ENCODE measurements around the gene ARHGAP26.

ARHGAP26 gene

DNA sequence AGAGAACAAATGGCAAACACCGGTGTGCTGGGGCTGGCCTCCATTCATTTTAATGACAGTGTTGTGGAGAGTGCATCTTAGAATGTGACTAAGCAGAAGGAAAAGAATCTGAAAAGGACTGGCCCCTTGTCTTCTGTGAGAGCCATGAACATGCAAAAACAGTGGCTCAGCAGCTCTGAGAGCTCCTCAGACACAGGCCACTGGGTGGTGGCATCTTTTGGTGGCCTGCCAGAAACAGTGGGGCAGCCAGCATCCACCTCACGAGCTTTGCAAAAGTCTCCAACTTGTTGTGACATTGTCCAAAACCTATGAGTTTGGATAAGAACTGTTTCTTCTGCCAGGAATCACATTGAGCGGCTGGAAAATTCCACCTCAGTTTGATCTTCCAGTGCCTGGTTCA lies 399.9 kb downstream of the ARHGAP26 start:
- no peak for DNase-seq

DNA sequence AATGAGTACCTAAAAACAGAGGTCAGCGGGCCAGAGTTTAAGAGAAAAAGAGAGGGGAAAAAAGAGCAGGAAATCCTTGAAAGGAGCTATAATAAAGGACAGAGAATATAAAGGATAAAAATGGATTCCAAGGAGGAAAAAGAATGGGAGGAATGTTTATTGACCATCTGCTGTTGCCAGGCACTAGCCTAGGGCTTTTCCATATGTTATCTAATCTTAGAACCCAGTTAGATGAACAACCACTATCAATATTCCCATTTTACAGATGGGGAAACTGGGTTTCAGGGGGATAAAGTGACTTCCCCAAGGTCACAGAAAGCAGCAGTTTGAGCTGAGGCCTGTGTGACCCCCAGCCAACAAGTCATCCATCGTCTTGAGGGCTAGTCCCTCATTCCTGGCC lies 400.8 kb downstream of the ARHGAP26 start:
- no peak for DNase-seq

GRCh38 chr5:143172739-143173138 lies 402.6 kb downstream of the ARHGAP26 start:
- DNase-seq: no peak

- no peak for DNase-seq
Observed at GRCh38 chr5:143173139-143173889, 403.1 kb downstream of the ARHGAP26 start.

GRCh38 chr5:143174714-143175398 lies 404.7 kb downstream of the ARHGAP26 start:
- no peak for DNase-seq

DNA sequence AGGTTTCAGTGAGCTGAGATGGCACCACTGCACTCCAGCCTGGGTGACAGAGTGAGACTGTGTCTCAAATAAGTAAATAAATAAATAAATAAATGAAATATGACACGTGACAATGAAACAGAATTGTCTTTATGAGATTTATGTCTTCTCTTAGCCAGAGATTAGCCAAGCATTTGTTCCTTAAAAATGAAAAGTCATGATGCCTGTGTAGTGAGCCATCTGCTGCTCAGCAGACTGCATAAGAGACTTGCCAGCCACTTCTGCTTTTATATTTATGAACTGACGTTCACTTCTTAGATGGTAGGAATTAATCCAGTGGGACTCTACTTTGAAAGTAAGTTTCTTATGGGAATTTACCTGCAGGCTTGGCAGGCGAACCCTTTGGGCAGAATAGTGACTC lies 405.9 kb downstream of the ARHGAP26 start:
- DNase-seq: peak; percentile 82 to 85

GRCh38 chr5:143177263-143177983 lies 407.2 kb downstream of the ARHGAP26 start:
- DNase-seq: no peak

- DNase-seq: no peak
Observed at GRCh38 chr5:143179126-143179740, 409.1 kb downstream of the ARHGAP26 start.

DNA sequence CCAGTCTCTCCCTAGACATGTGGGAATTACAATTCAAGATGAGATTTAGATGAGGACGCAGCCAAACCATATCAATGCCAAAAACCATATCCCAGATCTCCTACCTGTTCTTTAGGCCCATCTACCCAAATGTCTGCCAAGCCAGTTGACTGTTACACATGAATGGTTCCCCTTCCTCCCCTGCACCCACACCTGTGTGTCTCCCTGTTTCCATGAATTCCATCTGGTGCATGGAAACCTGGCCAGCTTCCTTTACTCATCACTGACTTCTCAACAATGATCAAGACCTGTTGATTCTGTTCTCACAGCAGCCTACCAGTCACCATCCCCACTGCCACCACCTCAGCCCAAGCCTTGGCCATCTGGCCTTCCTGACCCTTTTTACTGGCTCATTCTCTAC lies 410.6 kb downstream of the ARHGAP26 start:
- no peak for DNase-seq

DNA sequence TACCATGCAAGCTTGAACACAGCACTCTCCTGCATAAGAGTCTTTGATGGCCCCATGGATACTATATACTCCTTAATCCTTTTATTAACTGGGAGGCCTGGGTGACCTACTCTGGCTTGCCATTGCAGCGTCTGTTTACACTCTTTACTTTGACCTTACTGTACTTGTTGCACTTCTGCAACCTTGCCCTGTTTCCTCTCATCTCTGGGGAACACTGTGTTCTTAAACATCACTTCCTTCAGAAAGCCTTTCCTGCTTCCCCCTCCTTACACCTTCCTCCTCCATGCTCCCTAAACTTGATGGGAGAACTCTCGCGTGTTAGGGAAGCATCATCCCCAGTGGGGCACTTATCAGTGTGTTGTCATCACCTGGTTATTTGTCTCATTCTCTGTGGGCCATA lies 411.0 kb downstream of the ARHGAP26 start:
- DNase-seq: no peak

DNA sequence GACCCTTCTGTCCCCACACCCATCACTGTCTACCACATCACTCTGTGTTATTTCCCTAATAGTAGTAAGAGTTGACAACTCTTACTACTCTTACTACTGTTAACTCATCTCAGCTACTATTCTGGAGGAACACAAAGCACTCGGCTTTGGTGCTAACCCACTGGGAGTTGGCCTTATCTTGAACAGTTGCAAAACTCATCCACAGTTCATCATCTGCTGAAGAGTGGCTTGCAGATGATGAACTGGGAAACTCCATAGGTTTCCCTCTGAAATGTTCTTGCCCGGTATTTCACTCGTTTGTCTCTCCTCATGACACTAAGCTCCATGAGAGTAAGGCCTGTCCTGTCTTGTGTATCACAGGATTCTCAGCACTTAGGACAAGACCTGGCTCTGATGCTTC lies 411.9 kb downstream of the ARHGAP26 start:
- DNase-seq: no peak

- DNase-seq: peak in 1 of 2 donors; percentile 63
Observed at GRCh38 chr5:143182901-143183820, 413.0 kb downstream of the ARHGAP26 start.

DNA sequence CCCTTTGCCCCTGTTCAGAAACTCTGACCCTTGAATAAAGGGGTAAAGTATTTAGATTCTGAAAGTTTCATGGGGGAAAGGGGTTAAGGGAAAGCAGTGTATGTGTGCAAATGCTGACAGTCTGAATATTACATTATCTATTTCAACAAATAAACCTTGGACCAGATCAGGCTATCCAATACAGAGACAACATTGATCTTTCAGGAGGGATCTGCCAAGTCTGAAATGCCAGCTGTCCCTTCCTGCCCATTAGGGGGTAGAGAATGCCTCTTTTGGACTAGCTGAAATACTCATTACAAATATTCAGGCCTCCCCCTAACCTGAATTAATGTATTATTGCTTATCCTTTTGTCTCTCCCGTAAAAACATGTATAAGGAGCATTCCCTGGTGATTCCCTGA lies 413.8 kb downstream of the ARHGAP26 start:
- no peak for DNase-seq

DNA sequence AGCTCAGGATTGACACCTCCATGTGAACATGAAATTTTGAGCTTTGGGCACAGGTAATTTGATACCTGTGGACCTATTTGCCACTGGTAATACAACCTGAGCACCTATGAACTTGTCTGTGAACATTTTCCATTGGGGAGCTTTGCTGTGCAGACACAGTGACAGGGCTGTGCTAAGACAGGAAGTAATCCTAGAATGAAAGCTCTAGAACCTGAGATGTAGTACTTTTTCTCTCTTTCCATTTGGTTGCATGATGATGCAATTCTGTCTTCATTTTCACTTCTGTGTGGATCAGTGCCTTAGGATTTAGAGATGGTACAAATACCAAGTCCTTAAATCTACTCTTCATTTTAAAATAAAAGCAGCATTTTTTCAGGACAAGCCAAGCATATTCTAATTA lies 416.4 kb downstream of the ARHGAP26 start:
- no peak for DNase-seq

DNA sequence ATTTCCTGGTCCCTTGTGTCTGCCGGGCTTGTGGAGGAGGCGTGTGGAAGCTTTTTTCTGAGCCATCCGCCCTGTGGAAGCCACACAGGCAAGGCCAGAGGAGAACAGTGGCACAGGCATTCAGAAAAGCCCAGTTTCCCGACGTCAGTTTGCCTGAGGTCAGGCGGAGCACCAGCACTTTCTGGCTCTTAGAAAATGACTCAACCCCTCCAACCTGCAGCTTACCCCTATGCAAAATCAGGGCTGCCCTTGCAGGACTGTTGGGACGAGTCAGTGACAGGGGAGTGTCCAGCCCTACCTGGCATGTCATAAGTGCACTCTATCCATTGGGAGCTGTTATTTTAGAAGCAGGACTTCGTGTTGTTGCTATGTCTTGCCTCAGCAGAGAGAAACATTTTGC lies 417.3 kb downstream of the ARHGAP26 start:
- DNase-seq: no peak

- no peak for DNase-seq
Observed at GRCh38 chr5:143188083-143188482, 417.9 kb downstream of the ARHGAP26 start.

DNA sequence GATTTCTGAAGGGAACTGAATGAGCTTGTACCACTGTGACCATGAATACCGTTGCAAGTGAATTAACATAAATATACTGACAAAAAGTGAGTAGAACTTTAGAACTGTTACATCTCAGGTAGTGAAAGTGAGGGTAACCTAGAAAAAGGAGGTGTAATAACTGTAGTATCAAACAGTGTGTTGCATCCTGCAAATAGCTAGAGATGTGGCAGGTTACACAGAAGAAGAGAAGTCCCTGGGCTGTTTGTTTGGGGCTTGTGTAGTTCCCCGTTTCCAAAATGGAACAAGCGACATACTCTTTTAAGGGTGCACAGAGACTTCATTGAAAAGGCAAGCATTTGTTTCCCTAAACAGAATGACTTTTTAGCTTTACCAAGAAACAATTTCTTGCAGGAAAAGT lies 418.5 kb downstream of the ARHGAP26 start:
- DNase-seq: no peak

DNA sequence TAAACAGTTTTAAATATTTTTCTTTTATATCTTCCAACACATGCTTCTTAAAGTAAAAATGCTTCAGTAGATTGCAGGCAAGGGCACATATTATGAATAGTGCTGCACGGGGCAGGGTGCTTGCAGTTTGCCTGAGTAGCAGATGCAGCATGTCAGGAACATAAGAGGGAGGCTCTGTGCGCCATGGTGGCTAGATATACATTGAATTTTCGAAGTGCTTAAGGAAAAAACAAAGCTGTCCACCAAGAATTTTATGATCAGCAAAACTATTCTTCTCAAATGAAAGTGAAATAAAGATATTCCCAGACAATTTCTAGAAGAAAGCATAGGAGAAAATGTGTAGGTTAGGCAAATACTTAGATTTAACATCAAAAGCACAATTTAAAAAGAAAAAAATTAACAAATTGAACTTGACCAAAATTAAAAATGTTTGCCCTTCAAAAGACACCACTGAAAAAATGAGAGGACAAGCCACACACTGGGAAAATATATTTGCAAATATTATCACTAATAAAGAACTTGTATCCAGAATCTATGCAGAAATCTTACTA lies 420.2 kb downstream of the ARHGAP26 start:
- DNase-seq: no peak

GRCh38 chr5:143191720-143192119 lies 421.5 kb downstream of the ARHGAP26 start:
- DNase-seq: no peak

- peak in 1 of 2 donors; percentile 13 for DNase-seq
Observed at GRCh38 chr5:143192191-143192900, 422.2 kb downstream of the ARHGAP26 start.

DNA sequence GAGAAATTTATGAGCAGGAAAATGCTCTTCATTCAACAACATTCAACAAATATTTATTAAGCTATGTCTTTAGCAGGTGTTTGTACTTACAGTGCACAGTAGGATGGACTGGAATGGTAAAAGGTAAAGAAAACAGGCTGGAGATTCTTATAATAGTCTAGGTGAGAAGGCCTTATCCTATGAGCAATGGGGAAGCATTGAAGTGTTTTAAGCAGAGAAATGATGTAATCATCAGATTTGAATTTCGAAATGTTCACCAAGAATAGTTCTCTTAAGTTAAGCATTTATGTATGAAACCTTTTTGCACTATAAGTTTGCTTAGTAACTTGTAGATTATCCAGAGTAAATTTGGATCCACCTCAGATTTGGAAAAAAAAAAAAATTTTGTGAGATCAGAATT lies 424.0 kb downstream of the ARHGAP26 start:
- DNase-seq: peak; percentile 13 to 77
